Suppressor macrophage (primary cell): ENCODE results near the gene GPRC5A.
A peak's percentile ranks its signal among the peaks of the same experiment; 100 is the strongest.

Source experiments
- DNase-seq, 4 experiments: peaks; one replicate each; pipeline ENCODE4 v3.0.0-alpha.2; 2020 to 2022

The GPRC5A gene

GRCh38 chr12:12909995-12910420 lies 18.6 kb downstream of the GPRC5A start:
- peak; percentile 23 to 57 (median 48) for DNase-seq

DNA sequence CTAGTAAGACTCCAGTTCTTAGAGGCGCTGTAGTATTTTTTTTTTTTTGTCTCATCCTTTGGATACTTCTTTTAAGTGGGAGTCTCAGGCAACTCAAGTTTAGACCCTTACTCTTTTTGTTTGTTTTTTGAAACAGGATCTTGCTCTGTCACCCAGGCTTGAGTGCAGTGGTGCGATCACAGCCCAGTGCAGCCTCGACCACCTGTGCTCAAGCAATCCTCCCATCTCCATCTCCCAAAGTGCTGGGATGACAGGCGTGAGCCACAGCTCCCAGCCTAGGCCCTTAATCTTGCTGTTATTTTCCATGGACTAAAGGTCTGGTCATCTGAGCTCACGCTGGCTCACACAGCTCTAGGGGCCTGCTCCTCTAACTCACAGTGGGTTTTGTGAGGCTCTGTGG lies 21.3 kb downstream of the GPRC5A start:
- no peak for DNase-seq

DNA sequence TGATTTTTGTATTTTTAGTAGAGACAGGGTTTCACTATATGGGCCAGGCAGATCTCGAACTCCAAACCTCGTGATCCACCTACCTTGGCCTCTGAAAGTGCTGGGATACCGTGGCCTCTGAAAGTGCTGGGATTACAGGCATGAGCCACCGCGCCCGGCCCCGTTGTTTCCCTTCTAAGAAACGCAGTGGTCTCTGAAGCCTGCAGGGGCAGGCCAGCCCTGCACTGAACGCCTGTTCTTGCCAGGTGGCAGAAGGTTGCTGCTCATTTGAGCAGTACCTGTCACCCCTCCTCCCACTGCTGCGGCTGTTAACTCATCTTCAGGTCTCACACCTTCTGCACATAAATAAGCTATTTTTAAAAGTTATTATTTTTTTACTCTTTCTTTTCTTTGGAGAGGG lies 24.3 kb downstream of the GPRC5A start:
- no peak for DNase-seq

DNA sequence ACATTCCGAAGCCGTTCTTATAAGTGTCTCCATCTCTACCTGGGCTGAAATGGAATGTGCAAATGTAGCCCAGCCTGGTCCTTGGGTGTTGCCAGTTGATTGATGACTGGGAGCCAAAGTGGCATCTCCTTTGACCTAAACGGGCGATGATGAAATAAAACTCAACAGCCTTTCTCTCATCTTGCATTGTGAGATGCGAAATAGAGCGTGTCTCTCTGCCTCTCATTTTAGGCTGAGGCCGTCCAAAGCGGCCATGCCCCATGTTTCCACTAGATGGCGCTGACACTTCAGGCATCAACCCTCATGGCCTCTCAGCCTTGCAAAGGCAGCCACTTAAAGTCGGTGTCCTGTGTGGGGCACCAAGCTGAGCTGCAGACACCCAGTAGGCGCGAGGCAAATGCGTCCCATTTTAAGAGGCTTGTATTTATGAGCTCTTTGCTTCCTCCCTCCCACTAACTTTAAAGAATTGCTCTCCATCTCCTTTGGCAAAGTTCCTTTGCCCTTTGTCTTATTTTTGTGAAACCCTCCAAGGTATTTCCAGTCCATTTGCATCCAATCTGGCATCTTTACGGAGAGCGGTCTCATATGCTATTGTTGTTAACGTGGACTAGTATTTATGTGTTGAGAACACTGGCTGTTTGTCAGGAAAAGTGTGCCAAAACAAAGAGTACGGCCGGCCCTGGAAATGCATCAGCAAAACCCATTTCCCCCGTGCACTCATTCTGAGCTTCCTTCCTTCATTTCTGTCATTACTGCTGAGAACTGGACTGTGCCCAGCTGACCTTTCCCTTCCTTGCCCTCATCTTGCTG lies 25.0 kb downstream of the GPRC5A start:
- DNase-seq: peak; percentile 88 to 92 (median 91)

DNA sequence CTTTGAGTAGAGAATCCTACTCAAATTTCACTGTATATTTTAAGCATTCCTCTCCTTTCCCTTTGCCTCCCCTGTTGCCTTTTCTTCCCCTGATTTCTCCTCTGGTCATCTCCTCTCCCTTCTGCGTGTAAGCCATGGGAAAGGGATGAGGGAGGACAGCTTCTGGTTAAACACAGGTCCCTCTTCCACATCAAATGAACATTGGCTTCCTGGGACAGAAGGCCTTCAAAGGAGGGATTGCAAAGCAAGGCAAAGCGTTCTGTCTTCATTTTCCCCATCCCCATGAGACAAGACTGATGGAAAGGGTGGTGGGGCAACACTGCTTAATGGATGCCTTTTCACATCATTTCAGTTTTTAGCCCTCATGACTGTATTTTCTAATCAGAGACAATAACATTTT lies 26.2 kb downstream of the GPRC5A start:
- no peak for DNase-seq

DNA sequence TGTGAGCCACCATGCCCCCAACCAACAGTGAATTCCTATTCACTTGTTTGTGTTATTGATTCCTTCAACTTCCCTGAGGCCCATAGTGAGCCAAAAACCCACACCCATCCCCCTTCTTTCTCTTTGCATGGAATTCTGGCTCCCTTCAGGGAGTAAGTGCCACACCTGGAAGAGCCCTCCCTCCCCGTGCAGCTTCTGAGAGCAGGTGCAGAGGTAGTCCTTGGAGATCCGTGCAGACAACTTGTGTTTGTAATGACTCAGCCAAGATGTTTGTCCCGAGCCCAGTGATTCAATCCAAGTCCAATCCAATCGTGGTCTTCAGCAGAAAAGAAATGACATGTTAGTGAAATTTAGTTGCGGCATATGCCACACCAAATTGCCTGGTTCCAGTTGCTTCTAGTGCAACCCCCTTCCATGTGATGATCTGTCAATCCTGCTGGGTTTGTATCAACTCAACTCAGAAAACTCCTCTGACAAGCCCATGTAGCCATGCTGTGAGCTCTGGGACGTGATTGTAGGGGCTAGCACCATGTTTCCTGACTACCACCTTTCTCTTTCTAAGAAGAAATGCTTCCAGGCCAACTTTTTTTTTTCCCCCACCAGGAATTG lies 27.5 kb downstream of the GPRC5A start:
- DNase-seq: no peak

DNA sequence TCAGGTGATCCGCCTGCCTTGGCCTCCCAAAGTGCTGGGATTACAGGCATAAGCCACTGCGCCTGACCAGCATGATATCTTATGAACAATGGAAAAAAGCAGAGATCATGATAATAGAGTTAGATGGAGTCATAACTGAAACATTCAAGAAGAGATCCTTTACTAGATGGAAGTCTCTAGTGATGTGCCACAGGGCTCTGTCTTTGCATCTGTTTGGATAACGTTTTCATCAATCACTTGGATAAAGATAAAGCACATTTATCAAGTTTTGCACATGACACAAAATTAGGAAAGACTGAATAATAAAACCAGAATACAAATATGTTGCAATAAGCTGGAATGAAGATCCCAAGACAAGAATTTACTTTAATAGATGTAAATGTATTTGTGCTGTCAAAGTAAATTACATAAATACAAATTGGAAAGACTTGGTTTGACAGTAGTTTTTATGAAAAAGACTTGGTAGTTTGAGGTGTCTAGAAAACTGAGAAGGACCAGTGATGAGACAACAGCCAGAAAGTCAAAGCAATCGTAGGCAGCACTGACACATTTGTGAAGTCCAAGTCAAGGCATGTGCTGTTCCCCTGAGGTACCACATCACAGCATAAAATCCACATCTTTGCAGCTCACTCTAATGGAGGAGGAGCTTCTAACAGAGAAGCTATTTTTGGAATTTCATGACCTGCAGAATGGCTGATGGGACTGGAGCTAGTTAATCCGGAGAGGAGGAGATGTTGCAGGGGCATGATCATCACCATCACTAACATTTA lies 28.5 kb downstream of the GPRC5A start:
- no peak for DNase-seq

GRCh38 chr12:12922191-12922616 lies 30.8 kb downstream of the GPRC5A start:
- DNase-seq: peak; percentile 73 to 89 (median 84)

DNA sequence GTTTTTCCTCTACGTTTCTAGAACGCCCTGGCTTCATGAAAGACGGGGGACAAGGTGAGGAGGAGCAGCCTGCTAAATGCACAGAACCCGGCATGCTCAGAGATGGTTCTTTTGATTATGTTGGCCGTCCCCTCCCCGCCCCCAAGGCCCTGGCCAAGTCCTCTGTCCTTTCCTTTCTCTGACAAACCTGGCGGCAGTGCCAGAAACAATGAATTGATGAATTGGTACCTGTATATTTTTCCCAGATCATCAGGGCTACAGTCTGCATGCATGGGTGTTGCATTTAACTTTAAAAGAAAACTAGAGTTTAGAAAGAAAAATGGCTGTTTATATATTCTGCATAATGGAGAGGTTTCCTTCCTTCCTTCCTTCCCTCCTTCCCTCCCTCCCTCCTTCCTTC lies 31.6 kb downstream of the GPRC5A start:
- DNase-seq: no peak

DNA sequence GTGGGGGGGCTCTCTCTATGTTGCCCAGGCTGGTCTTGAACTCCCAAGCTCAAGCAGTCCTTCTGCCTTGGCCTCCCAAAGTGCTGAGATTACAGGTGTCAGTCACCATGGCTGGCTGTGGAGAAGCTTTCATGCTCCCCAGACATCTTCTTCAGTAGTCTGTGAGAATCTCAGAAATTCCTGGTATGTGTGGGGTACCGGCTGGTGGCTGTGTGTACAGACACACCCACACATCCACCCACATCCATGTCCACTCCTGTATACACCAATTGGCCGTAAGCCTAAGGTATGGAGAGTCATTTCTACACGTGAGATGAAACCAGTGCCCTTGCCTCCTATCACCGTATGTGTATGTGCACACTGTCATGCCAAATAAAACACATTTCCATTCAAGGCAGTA lies 32.8 kb downstream of the GPRC5A start:
- no peak for DNase-seq

DNA sequence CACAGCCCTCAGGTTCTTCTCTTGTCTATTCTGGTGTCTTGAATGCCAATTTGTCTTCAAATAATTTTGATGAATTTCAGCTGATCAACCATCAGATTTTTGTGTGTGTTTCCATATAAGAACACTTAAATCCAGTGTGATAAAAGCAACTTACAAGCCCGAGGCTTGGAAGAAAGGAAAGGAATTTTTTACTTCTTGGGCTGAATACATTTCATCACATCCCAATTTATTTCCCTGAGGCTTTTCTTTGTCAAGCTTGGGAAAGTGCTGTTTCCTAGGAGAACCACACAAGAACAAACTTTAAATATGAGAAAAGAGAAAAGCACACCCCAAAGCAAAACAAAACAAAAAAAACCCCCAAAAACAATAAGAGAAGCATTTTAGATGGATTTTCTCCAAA lies 34.0 kb downstream of the GPRC5A start:
- no peak for DNase-seq

DNA sequence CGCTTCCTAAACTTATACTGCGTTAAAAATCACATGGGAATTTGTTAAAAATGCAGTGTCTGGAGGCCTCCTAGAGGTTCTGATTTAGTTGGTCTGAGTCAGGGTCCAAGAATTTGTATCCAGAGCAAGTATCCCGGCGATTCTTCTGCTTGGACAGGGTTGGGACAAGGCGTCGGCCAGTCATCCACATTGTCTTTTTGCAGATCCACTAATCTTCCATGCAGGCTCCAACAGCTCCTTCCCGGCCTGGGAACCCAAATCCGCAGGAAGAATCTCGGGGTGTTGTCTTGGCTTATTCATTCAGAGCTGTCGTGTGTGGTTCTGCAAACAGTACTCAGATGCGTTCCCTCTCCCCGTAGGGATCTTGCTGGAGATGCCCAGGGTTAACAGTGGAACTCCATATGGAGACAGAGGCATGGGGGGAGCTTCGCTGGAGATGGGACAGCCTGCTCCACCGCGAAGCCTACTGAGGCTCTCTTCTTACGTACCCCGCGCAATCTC lies 35.3 kb downstream of the GPRC5A start:
- DNase-seq: no peak

- peak in 3 of 4 experiments; percentile 27 to 74 (median 60) for DNase-seq
Measured at GRCh38 chr12:12927211-12928079, 36.1 kb downstream of the GPRC5A start.

GRCh38 chr12:12929696-12930095 lies 38.3 kb downstream of the GPRC5A start:
- no peak for DNase-seq

DNA sequence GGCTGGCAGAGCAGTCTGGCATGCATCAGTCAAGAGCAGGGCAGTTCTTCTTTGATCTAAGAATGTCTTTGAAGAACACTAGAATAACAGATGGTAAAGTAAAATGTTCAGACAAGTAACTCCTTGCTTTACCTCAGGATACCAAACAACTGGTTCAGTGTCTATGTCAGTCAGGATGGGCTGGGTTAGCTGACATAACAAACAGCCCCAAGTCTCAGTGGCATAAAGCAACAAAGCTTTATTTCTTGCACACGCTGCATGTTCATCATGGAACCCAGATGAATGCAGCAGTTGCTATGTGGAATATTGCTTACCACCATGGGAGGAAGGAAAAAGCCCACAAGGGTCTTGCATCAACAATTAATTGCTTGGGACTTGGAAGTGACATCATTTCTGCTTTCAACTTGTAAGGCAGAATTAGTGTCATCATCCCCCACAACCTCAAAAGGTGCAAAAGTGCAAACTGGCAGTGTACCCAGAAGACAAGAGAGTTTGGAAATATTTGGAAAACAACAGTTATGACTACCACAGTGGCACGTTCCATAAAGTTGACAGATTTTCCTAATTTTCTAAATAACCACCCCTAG lies 39.4 kb downstream of the GPRC5A start:
- peak in 3 of 4 experiments; percentile 15 to 44 (median 44) for DNase-seq

- no peak for DNase-seq
Measured at GRCh38 chr12:12933742-12934141, 42.4 kb downstream of the GPRC5A start.

DNA sequence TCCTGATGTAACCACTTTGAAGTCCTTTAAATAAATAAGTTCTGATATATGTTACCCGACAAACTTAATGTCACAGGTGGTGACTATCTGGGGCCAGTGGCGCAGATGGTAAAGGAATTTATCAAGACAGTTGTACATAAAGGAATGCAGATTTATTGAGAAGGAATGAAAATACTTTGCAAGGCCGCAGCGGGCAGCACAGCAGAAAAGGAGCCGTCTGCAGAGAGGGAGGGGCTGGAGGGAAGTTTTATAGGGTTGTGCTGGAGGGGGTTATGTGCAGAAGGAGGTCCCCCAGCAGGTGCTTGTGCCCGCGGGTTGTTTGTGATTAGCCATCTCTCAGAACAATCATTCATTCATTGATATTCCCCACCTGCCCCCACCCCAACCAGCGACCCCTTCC lies 43.2 kb downstream of the GPRC5A start:
- no peak for DNase-seq

DNA sequence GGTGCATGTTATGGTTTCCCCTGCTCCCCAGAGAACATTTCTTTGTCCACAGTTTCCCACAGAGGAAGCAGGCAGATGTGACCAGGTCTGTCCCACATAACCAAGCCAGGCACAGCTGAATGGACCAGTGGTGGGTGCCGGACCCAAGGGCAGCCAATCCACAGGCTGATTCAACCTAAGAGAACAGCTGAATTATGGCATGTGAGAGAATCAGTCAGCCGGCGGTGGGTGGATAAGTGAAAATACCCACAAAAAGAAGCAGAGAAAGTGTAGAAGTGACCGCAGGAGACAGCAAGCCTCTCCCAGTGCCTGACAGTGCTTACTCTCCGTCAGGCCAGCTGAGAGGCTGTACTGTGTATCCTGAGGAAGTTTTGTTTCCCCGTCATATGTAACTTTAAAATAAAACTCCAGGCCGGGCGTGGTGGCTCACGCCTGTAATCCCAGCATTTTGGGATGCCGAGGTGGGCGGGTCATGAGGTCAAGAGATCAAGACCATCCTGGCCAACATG lies 45.7 kb downstream of the GPRC5A start:
- no peak for DNase-seq

GRCh38 chr12:12938541-12938940 lies 47.2 kb downstream of the GPRC5A start:
- DNase-seq: no peak

GRCh38 chr12:12939888-12940287 lies 48.5 kb downstream of the GPRC5A start:
- no peak for DNase-seq
